ENCODE data around the gene DTL.

Gene DTL

GRCh38 chr1:212091438-212092121 is 56.0 kb downstream of the DTL start:
- DNase-seq, result no peak

- DNase-seq, result no peak
These were observed 61.8 kb downstream of the DTL start for GRCh38 chr1:212097360-212097759.

GRCh38 chr1:212098310-212098709 is 62.8 kb downstream of the DTL start:
- DNase-seq, result no peak

GRCh38 chr1:212098771-212099170 is 63.2 kb downstream of the DTL start:
- DNase-seq, result no peak

- no peak for DNase-seq
These were observed 65.7 kb downstream of the DTL start for GRCh38 chr1:212101251-212101650.

- DNase-seq, result no peak
These were observed 66.2 kb downstream of the DTL start for GRCh38 chr1:212101735-212102134.

GRCh38 chr1:212104586-212105325 is 69.2 kb downstream of the DTL start:
- DNase-seq, result no peak

- DNase-seq, result no peak
These were observed 70.8 kb downstream of the DTL start for GRCh38 chr1:212106286-212106792.

GRCh38 chr1:212107481-212107880 is 71.9 kb downstream of the DTL start:
- no peak for DNase-seq

GRCh38 chr1:212108187-212108586 is 72.6 kb downstream of the DTL start:
- DNase-seq, result no peak

- no peak for DNase-seq
These were observed 73.4 kb downstream of the DTL start for GRCh38 chr1:212108981-212109380.

- DNase-seq, result no peak
These were observed 74.2 kb downstream of the DTL start for GRCh38 chr1:212109728-212110127.

- no peak for DNase-seq
These were observed 75.1 kb downstream of the DTL start for GRCh38 chr1:212110617-212111016.

GRCh38 chr1:212111536-212111935 is 76.0 kb downstream of the DTL start:
- DNase-seq, result no peak

- DNase-seq, result no peak
These were observed 78.2 kb downstream of the DTL start for GRCh38 chr1:212113706-212114105.

- DNase-seq, result no peak
These were observed 82.8 kb downstream of the DTL start for GRCh38 chr1:212118167-212118871.

- no peak for DNase-seq
These were observed 83.3 kb downstream of the DTL start for GRCh38 chr1:212118872-212119260.

- no peak for DNase-seq
These were observed 83.9 kb downstream of the DTL start for GRCh38 chr1:212119397-212119837.

- DNase-seq, result no peak
These were observed 84.3 kb downstream of the DTL start for GRCh38 chr1:212119863-212120262.

- DNase-seq, result no peak
These were observed 86.2 kb downstream of the DTL start for GRCh38 chr1:212121779-212122178.

GRCh38 chr1:212124690-212125582 is 89.4 kb downstream of the DTL start:
- DNase-seq, result no peak

- no peak for DNase-seq
These were observed 90.1 kb downstream of the DTL start for GRCh38 chr1:212125654-212126053.

GRCh38 chr1:212127221-212127620 is 91.7 kb downstream of the DTL start:
- no peak for DNase-seq
